Peyer's patch (tissue), 4 donors: ENCODE results near the gene RPS10.

Experiments used
- CTCF ChIP-seq, 6 experiments: fragments of 450-650 bp in 4 of 6; fragments of 200-600 bp in 2 of 6; sonication (generic) in 1 of 6; IDR thresholded peaks; one replicate each; pipeline ENCODE4 v1.5.1; 2017 to 2019; ENCODE audit warnings: antibody characterized with exemption in 6 of 6, mild to moderate bottlenecking in 3 of 6, moderate library complexity in 1 of 6
- POLR2A ChIP-seq, 2 donors: fragments of 450-650 bp; IDR thresholded peaks; one replicate each; pipeline ENCODE4 v1.5.1; 2017; ENCODE audit warnings: antibody characterized with exemption in 2 of 2, mild to moderate bottlenecking in 2 of 2, moderate library complexity in 2 of 2

GRCh38 chr6:34435916-34436315, 10.0 kb upstream of the RPS10 start:
- TF ChIP-seq CTCF (IDR thresholded peaks at IDR 0.05) (no peak), POLR2A (IDR thresholded peaks at IDR 0.05) (no peak)
